G401 (cell line): ENCODE measurements around the gene CCDC194. TPM values are rescaled to one million over a fixed set of nuclear protein-coding genes. Genes with fewer than 3 reads are reported as not detected.

Experiments used
- DNase-seq: peaks from one replicate; pipeline ENCODE4 v3.0.0-alpha.2; 2015; ENCODE audit warnings: low spot score
- in situ Hi-C: cut with HindIII; loops from 2 replicates; pipeline ENCODE4 v1.10.0; 2016; ENCODE audit warnings: low sequenced_read_pairs, mixed read lengths
- total RNA-seq: library from RNA; depleted of rRNA; stranded (reverse); fragments of >200 nt; shearing (Covaris generic); gene quantifications from 2 replicates; pipeline ENCODE4 v1.2.3, GENCODE V29; 2014

The CCDC194 gene
- total RNA-seq, 1 experiment from 2014 or later = 0.71 TPM

DNA sequence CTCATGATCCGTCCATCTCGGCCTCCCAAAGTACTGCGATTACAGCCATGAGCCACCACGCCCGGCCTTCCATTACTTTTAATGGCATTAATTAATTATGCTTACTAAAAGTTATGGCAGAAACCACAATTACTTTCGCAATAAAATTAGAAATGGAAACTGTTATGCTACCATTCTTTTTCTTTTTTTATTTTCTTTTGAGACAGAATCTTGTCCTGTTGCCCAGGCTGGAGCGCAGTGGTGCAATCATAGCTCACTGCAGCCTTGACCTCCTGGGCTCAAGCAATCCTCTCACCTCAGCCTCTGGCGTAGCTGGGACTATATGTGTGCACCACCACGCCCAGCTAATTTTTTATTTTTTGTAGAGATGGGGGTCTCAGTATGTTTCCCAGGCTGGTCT lies 16.0 kb upstream of the CCDC194 start:
- no peak for DNase-seq
- in situ Hi-C loops = no loop called here

GRCh38 chr19:17406887-17407196 lies 12.8 kb upstream of the CCDC194 start:
- no peak for DNase-seq
- in situ Hi-C loops = no loop called here

DNA sequence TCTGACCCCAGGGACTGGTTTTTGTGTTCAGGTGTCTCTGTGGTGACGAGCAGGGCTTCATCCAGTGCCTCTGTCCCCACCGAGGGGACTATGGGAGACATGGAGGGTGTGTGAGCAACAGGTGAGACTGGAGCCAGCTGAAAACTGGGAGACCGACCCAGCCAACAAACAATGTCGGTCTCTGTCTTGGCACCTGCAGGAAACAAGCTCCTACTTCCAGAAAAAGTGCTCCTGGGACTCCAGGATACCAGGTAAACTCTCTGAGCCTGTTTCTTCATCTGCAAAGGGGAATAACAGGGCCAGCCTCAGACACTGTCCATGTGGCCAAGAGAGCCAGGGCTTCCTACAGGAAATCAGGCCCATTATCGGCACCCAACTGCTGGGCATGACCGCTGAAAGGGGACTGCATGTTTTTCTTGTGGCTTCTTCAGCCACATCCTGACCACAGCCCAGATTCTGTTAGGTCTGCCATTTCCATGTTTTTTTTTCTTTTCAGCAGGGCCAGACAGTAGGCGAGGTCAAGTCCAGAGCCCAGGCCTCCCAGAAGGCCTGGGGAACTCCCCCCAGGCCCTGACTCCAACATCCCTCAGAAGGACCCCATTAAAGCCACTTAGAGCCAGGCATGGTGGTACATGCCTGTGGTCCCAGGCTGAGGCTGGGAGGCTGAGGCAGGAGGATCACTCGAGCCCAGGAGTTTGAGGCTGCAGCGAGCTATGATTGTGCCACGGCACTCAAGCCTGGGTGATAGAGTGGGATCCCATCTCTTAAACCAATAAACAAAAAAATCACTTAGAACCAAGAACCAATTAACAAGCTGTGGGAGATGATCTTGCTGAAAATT lies 12.3 kb upstream of the CCDC194 start:
- in situ Hi-C loops = no loop called here
- no peak for DNase-seq

DNA sequence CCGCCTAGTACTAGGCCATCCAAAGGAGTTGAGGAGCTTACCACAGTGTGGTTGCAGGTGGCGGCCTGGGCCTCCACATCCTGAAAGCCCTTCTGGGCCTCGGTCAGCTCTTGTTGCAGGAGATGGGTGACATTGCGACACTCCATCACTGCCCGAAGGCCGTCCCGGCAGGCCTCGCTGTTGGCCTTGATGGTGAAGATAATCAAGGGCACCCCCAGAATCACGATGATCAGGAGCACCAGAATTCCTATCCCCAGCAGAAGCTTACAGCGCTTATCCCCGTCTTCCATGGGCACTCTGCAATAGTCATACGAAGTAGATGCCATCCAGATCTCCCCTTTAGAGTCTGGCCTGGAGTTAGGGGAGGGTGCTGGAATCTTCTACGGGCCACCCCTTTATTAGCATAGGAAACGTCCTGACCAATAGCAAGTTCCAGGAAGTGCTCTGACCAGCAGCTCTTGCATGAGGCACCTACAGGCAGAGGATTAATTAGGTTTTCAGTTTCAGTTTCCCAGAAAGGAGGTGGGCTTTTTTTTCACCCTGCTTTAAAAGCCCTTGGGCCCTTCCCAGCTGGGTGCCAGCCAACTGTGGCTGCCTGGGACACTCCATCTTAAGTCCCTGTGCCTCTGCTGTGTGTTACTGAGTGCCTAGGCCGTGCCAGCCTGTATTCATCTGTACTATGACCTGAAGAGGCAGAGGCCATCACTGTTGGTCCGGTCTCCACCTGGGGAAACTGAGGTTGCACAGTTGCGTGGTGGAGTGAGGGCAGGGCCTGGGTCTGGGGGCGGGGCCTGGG lies 11.5 kb upstream of the CCDC194 start, which contains the start of gene BST2:
BST2 (minus strand) TSS at position 381 of the 796 bp plus-strand sequence; CDS start at position 326, 55 bp downstream.
- in situ Hi-C loops = no loop called here
- DNase-seq = peak; percentile 59

GRCh38 chr19:17404621-17405249 lies 10.7 kb upstream of the CCDC194 start:
- in situ Hi-C loops = no loop called here
- no peak for DNase-seq

GRCh38 chr19:17404015-17404414 lies 10.0 kb upstream of the CCDC194 start:
- in situ Hi-C loops = no loop called here
- no peak for DNase-seq

GRCh38 chr19:17402982-17403855 lies 9.2 kb upstream of the CCDC194 start:
- in situ Hi-C loops = no loop called here
- peak; percentile 33 for DNase-seq

DNA sequence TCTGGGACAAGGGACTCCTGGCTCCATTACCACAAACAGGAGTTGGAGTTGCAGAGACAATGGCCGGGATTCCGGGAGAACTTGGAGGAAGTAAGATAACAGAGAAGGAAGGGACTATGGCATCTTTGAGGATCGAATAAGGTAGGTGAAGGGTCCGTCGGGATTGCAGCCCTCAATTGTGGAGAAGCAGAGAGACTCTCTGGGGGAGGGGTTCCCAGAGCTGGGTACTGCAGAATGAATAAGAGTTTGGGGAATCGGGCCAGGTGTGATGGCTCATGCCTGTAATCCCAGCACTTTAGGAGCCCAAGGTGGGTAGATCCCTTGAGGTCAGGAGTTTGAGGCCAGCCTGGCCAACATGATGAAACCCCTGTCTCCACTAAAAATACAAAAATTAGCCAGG lies 7.6 kb upstream of the CCDC194 start:
- in situ Hi-C loops = no loop called here
- DNase-seq = no peak

- DNase-seq = no peak
- in situ Hi-C loops = no loop called here
Observed at GRCh38 chr19:17398902-17399527, 5.0 kb upstream of the CCDC194 start.

GRCh38 chr19:17394891-17395415 lies 957 bp upstream of the CCDC194 start:
- in situ Hi-C loops = no loop called here
- DNase-seq = peak; percentile 53

DNA sequence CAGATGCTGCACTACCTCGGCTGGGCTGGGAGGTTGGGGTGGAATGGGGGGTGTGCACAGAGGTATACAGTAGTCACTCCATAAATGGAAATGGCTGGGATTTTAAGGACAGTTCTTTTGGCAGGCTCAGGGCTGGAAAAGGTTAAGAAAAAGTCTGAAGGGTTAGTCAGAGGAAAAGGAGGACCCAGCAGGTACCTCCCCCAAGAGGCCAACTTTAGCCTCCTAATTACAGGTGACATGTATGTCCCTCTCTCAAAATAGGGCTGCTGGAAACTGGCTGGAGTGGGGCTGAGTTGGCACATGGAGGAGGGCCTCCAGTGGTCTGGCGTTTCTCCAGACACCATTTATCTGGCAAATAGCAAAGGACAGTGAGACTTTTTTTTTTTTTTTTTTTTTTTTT lies 994 bp downstream of the CCDC194 start:
- peak; percentile 16 for DNase-seq
- in situ Hi-C loops = no loop called here

GRCh38 chr19:17391371-17392151 lies 2.4 kb downstream of the CCDC194 start:
- DNase-seq = peak; percentile 18
- in situ Hi-C loops = no loop called here

DNA sequence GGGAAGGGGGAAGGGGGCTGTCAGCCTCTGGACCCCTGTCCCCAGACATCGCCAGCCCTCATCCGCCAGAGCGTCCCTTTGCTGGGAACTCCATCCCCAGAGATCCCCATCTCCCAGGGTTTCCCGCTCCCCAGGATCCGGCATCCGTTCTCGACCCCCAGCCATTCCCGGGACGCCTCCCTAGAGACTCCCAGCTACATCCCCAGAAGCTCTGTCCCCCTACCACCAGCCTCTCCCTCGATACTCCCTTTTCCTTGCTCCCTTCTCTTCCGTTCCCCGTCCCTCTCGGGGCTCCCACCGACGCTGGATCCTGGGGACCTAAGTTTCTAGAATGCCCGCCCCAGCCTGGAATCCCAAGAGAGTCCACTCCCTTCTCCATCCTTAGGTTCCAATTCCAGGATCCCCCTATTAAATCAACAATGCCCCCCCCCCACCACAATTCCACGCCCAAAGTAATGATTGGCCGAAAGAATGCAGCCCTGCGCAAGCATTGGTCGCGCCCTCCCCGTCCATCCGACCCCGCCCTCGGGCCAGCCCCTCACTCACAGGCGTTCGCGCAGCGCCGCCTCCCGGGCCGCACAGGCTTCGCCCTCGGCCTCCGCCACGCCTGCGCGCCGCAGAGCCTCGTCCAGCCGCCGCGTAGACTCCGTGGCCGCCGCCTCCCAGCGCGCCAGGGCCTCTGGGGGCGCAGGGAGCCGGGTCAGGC lies 3.2 kb downstream of the CCDC194 start:
- in situ Hi-C loops = no loop called here

GRCh38 chr19:17389957-17390664 lies 3.9 kb downstream of the CCDC194 start:
- in situ Hi-C loops = no loop called here
- no peak for DNase-seq

More for the DNA sequence above, 3.2 kb downstream of the CCDC194 start:
- DNase-seq = peak; percentile 61

DNA sequence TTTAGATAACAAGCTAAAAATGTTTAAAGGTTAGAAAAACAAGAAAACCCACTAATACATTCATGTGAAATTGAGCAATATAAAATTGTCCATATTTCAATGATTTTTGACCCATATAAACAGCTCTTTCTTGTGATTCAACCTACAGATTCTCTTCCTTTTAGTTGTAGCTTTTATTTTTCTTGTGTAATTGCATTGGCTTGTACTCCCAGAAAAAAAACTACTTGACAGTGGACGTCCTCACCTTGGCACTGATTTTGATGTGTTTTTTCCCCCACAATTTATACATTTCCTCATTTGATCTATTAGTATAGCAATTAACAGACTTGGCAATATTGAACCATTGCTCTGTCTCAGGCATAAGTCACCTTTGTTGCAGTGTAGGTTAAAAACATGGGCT lies 4.7 kb downstream of the CCDC194 start:
- in situ Hi-C loops = no loop called here

GRCh38 chr19:17385878-17386611 lies 8.0 kb downstream of the CCDC194 start:
- in situ Hi-C loops = no loop called here
- peak; percentile 26 for DNase-seq

More for the DNA sequence above, 4.7 kb downstream of the CCDC194 start:
- no peak for DNase-seq
